Measurements from ENCODE around the gene PPM1H.

Gene PPM1H

DNA sequence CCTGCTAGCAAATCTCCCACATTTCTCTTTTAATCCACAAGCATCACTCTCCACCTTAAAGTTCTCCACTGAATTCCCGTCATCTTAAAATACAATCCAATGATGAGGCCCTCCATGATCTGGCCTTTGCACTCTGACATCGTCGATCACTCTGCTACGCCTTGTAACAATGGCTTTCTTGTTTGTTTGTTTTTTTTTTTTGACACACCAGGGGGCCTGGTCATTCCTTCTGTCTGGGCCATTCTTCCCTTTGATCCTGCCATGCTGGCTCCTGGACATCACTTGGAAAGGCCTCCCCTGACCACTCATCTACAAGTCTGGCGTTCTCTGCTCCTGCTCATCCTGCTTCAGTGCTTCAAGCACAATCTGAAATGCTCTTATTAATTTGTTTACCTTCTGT is 233.5 kb downstream of the PPM1H start:
- DNase-seq: no peak

GRCh38 chr12:62700091-62700880 is 234.7 kb downstream of the PPM1H start:
- DNase-seq: no peak

- DNase-seq: no peak
Observed at GRCh38 chr12:62698701-62699101, 236.2 kb downstream of the PPM1H start.

DNA sequence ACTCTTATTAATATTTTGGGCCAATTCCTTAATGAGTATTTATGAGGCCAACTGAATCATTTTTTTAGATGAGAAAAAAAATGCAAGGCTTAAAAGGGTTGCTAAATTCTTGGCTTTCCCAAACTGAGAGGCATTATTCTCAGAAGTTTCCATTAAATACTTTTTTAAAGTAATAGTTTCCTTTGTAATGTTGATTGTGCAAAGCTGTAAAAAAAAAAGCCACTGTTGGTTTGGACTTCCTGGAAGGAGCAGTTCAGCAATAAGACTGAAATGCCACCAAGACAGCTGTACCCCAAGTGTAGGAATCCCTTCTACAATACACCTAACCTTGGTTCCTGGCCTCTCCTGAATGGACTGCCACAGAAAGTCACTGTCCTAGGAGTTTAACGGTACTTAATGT is 237.1 kb downstream of the PPM1H start:
- DNase-seq: no peak

DNA sequence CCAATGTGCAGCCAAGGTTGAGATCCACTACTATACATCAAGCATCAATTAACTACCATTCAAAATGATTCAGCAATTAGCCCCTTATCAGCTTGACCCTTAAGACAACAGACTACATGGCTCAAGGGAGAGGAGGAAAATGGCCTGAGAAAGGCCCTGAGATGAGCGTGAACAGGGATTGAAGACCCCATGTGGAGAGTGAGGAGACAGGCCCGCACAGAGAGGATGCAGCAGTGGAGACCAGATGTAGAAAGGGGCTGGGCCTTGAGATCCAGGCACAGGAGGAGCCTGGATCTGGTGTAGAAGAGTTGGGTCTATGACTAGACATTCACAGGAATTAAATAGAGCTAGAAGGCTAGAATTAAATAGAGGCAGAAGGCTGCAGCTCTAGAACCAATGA is 239.3 kb downstream of the PPM1H start:
- no peak for DNase-seq

DNA sequence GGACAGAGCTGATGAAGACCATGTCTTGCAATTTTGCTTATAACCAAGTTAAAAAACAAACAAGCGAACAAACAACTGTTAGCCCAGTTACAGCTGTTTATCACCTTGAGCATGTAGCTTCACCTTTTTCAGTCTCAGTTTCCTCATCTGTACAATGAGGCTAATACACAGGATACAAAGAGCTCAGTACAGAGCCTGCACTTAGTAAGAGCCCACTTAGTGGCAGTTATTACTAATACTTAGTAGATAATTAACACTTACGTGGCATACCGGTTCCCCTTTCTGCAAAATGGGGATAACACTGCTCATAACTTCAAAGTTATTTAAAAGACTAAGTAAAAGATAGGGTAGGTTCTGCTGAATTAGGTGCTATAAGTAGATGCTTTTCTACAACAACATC is 240.3 kb downstream of the PPM1H start:
- DNase-seq: no peak

DNA sequence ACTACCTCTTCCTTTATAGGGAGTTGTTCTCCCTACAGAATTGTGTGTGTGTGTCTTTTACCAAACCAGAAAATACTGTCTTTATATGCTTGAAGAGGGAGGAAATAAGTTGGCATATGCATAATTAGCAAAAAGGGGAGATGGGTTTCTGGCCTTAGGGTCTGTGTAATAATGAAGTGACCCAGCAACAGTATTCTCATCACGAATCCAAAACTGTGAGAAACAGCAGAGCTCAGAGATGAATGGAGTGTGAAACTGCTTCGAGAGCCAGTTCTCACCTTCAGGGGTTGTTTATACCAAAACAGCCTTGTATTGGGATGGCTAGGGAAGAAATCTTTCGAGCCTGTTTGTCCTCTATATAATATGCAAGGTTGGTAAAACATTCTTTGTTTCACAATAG is 240.8 kb downstream of the PPM1H start:
- no peak for DNase-seq

DNA sequence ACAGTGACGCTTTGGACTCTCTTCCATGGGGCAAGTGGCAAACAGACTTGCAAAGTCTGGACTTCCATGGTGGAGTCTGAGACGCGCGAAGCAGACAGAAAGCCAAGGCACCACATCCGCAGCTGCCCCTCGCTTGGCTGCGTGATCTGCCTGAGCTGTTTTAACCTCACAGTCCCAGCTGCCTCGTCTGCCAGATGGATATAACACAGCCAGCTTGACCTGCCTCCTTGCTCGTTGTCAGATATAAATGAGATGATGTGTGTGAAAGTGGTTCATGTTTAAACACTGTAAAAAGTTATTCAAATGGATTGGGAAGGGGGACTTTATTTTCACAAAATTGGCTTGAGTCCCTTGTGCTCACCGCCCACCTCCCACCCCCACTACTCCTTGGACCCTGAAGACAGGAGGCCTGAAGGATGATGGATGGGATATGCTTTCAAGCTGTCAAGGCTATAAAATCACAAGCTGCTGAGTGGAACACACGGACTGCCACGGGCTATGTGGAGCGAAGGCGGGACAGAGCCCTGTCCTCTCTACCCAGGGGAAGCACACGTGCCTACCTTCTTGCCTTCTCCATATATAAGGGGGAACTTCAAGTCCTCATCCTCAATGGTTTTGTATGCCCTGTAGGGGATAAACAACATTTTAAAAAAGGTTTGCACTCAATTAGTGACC is 241.4 kb downstream of the PPM1H start:
- no peak for DNase-seq

GRCh38 chr12:62692884-62693283 is 242.1 kb downstream of the PPM1H start:
- DNase-seq: no peak

DNA sequence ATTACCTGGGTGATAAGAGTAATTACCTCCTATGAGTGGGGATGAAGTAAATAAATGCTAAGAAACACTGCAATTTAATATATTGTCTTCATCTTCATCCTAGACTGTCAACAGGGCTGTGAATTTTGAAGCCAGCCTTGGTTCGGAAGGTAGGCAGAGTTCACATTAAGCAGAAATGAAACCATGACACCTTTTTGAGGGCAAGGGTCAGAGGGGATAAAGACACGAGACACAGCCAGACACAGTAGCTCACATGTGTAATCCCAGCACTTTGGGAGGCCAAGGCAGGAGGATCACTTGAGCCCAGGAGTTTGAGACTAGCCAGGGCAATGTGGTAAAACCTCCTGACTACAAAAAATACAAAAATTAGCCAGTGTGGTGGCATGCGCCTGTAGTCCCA is 243.6 kb downstream of the PPM1H start:
- no peak for DNase-seq

GRCh38 chr12:62689042-62689839 is 245.7 kb downstream of the PPM1H start:
- DNase-seq: no peak

DNA sequence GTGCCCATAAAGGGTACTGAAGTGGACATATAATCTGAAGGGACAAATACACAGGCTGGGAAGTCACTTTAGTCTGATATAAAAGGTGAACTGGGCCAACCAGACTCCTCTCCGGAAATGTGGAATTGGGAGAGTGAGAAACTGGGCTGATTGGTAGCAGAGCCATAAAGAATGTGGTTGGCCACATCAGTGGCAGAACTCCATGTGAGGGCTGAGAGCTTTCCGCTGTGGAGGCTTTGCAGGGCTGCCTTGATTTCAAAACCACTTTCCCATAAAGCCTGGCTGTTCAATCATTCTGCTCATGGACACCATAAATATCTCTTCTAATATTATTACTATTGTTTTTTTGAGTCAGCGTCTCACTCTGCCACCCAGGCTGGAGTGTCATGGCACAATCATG is 248.0 kb downstream of the PPM1H start:
- DNase-seq: no peak

DNA sequence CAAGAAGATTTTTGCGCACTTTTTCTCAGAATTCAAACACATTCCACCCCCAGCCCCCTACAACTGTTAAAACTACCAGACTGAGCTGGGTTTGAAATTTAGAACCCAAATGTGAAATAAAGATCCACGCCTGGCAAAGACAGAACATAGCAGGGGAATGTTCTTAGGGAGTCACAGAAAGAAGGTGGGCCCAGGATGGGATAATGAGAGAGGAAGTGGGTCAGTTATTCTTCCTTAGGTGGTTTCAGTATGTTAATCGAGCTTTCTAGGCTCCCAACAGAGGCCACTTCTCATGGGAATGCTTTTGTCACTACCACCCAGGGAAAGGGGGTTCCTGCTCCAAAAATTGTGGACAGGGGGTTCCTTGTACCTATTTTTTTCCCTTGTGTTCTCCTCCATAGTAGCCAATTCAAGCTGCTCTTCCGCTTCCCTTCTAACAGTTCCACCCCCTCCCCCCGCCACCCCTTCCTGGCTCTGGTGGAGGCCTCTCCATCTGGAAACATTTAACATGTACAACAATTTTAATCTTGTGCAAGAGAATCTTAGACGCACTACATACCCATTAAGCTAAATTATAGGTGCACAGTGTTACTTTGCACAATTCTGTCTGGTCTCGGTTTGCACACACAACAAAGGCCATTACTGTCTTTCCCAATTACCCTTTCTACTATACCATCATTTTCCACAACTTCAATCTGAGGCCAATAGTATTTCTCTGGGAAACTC is 250.2 kb downstream of the PPM1H start:
- no peak for DNase-seq

DNA sequence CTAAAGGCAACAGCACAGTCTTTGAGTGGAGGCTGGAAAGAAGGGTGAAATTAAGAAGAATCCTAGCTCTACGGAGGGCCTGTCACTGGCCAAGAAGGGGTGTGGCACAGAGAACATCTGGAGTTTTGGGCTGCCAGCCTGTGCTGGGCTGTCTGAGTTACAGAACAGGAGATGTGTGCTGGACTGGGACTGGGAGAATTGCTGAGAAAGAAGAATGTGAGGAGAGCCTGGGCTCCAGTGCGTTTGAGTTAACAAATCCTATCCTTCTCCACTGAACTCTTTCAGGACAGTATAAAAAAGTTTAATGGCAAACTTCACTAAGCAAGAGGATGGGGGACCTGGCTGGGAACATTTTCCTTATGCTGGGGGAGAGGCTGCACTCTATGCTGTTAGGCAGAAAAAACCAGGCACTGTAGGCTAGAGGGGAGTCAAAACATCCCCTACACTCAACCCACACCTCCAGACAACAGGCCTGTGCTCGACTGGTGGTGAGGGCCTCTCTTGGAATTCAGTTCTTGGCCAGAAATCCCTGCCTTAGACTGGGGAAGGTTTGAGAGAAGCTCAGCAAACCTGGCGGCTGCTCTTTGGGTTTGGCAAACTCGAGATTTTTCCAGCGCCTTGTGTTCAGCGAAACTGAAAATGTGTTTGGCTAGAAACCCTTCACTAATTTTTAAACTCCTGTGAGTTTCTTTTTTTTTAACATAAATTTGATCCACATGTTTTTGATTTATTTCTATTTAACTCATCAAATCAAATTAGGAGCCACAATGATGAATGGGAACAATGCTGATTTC is 251.0 kb downstream of the PPM1H start:
- DNase-seq: no peak

DNA sequence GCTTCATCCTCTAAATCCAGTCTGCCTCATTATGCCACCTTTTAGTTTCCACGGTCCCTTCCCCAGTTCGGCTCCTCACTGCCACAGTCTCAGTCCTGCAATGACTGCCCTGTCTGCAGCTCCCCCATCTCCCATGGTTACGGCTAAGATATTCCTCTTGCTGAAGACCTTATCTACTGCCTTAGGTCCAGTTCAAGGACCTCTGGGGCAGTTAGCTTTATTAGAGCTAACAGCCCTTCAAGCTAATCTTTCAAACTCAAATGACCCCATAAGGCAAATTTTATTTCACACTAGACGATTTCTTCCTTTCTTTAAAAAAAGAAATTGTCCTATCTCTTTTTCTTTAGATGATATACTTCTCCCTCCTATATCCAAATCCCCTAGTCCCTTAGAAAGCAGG is 253.6 kb downstream of the PPM1H start:
- no peak for DNase-seq

GRCh38 chr12:62679608-62680007 is 255.3 kb downstream of the PPM1H start:
- DNase-seq: no peak

DNA sequence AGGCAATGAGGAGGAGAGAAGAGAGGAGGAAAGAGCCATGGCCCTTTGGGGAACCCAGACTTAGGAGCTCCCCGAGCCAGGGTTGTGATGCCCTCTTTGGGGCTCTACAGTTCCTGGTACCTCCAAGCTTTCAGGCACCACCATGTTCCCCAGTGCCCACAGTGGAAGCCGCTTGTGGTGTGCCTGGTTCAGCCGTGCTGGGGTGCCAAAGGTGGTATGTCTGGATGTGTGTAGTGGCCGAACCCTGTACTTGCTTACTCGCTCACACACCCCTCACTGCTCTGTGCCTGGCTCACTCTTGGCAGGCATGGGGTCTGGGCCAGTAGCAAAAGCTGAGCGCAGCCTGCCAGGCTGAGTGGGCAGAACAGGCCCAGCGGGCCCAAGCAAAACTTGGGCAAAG is 257.6 kb downstream of the PPM1H start:
- no peak for DNase-seq

DNA sequence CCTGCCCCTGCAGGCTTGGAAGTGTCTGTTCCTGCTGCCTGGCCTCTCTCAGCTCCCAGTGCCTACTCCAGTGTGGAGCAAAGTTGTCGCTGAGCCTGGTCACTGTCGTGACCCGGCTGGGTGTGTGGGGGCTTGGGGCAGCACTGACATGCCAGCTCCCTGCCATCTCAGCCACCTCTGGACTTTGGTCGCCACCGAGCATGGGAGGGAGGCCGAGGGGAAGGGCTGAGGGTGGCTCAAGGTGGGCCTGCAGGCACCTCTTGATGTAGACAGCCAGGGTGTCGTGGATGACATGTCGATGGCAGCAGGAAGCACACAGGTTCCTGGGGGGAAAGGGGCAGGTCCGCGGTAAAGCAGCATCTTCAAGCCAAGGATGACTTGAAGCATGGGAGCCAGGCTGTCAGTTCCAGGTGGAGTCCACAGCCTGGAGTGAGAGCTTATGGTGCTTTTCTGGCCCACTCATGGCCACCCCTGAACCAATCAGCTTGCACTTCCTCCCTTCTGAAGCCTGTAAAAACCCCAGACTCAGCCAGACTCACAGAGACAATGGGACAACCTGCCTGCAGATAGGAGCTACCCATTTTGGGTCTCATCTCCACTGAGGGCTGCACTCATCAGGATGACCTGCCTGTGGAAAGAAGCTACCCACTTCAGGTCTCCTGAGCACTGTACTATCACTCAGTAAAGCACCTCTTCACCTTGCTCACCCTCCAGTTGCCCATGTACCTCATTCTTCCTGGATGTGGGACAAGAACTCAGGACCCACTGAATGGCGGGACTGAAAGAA is 258.2 kb downstream of the PPM1H start:
- DNase-seq: no peak

GRCh38 chr12:62673028-62673815 is 261.7 kb downstream of the PPM1H start:
- DNase-seq: no peak

DNA sequence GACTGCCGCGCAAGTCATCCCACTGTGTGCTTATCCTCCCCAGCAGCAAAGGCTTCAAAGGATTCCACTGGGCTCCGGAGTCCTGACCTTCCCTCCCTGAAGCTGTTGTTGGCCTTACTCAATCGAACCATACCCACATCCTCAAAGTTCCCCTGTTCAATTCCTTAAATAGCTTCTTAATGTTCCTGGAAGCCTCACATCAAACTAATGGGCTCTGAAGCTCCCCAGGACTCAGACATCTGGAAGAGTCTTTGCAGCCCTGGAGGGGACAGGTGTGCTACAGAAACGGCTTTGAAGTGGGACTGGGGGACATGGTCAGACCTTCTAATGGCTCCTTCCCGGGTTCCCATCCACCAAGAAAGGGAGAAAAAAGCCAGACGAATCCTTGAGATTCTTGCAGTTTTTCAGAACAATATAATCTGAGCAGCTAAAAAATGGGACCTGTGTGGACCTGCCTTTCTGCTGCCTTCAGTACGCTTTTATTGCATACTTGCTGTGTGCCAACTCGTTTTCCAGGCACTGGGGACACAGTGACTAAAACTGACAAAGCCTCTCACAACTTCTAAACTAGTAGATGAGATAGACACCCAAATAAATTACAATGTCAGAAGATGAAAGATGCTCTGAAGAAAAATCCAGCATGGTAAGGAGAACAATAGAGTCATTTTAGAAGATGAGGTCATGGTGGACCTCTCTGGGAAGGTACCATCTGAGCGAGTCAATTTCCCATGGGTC is 263.8 kb downstream of the PPM1H start:
- no peak for DNase-seq

Measured in activated naive CD4-positive, alpha-beta T cell (primary cell).